ENCODE measurements around the gene MINK1.
"Not testable (repeated sequence)": the region's sequence is repeated elsewhere in the genome, so short reads cannot be mapped to it uniquely, and the experiment has no call there.

The MINK1 gene

GRCh38 chr17:4857347-4857746 lies 24.2 kb downstream of the MINK1 start:
- ATAC-seq (replicated peaks); DNase-seq; H3K27me3 Mint-ChIP-seq; H3K27ac Mint-ChIP-seq; H3K9me3 Mint-ChIP-seq: not testable (repeated sequence)
- Mint-ChIP-seq H3K36me3 (ENCODE audit: insufficient read depth) (peaks cover 70% of the 10 kb centered on the region), H3K4me1 (ENCODE audit: low read depth in 2 of 2) (peaks cover 23 to 25% of the 10 kb centered on the region in 2 donors), H3K4me3 (peak overlapping the region in 1 of 2 donors; percentile 6)

GRCh38 chr17:4858068-4858881 lies 25.1 kb downstream of the MINK1 start:
- H3K4me1 Mint-ChIP-seq (ENCODE audit: low read depth in 2 of 2) = peaks cover 25 to 26% of the 10 kb centered on the region in 2 donors
- no peak overlapping the region for H3K27ac Mint-ChIP-seq
- no peaks in the 10 kb centered on the region for H3K9me3 Mint-ChIP-seq
- no peaks in the 10 kb centered on the region for H3K27me3 Mint-ChIP-seq
- H3K36me3 Mint-ChIP-seq (ENCODE audit: insufficient read depth) = peaks cover 61% of the 10 kb centered on the region
- ATAC-seq (replicated peaks) (no peak), DNase-seq (no peak)
- H3K4me3 Mint-ChIP-seq = no peak overlapping the region

- no peak for ATAC-seq (replicated peaks)
- Mint-ChIP-seq H3K27me3 (no peaks in the 10 kb centered on the region), H3K4me1 (ENCODE audit: low read depth in 2 of 2) (peaks cover 25 to 26% of the 10 kb centered on the region in 2 donors), H3K4me3 (no peak overlapping the region), H3K9me3 (no peaks in the 10 kb centered on the region), H3K27ac (no peak overlapping the region), H3K36me3 (ENCODE audit: insufficient read depth) (peaks cover 55% of the 10 kb centered on the region)
- no peak for DNase-seq
Observed at GRCh38 chr17:4858882-4859260, 25.7 kb downstream of the MINK1 start.

GRCh38 chr17:4859816-4860625 lies 26.9 kb downstream of the MINK1 start:
- Mint-ChIP-seq H3K9me3 (no peaks in the 10 kb centered on the region), H3K36me3 (ENCODE audit: insufficient read depth) (peaks cover 48% of the 10 kb centered on the region), H3K27ac (no peak overlapping the region), H3K4me1 (ENCODE audit: low read depth in 2 of 2) (peaks cover 16 to 18% of the 10 kb centered on the region in 2 donors), H3K4me3 (no peak overlapping the region), H3K27me3 (no peaks in the 10 kb centered on the region)
- DNase-seq = no peak
- no peak for ATAC-seq (replicated peaks)

GRCh38 chr17:4860651-4861050 lies 27.5 kb downstream of the MINK1 start:
- Mint-ChIP-seq H3K36me3 (ENCODE audit: insufficient read depth) (peaks cover 44% of the 10 kb centered on the region), H3K9me3 (no peaks in the 10 kb centered on the region), H3K27ac (no peak overlapping the region), H3K4me1 (ENCODE audit: low read depth in 2 of 2) (peaks cover 15 to 18% of the 10 kb centered on the region in 2 donors), H3K27me3 (no peaks in the 10 kb centered on the region), H3K4me3 (no peak overlapping the region)
- no peak for ATAC-seq (replicated peaks)
- DNase-seq = no peak

GRCh38 chr17:4861052-4861451 lies 27.9 kb downstream of the MINK1 start:
- Mint-ChIP-seq H3K27me3 (no peaks in the 10 kb centered on the region), H3K36me3 (ENCODE audit: insufficient read depth) (peaks cover 42% of the 10 kb centered on the region), H3K4me3 (no peak overlapping the region), H3K27ac (no peak overlapping the region), H3K9me3 (no peaks in the 10 kb centered on the region), H3K4me1 (ENCODE audit: low read depth in 2 of 2) (peaks cover 15 to 18% of the 10 kb centered on the region in 2 donors)
- ATAC-seq (replicated peaks) (no peak), DNase-seq (no peak)

- no peak for DNase-seq
- H3K36me3 Mint-ChIP-seq (ENCODE audit: insufficient read depth) = peaks cover 28% of the 10 kb centered on the region
- H3K4me1 Mint-ChIP-seq (ENCODE audit: low read depth in 2 of 2) = peaks cover 7% of the 10 kb centered on the region in 2 donors
- no peak overlapping the region for H3K4me3 Mint-ChIP-seq
- no peaks in the 10 kb centered on the region for H3K27me3 Mint-ChIP-seq
- no peak for ATAC-seq (replicated peaks)
- no peaks in the 10 kb centered on the region for H3K9me3 Mint-ChIP-seq
- H3K27ac Mint-ChIP-seq = no peak overlapping the region
Observed at GRCh38 chr17:4862720-4863119, 29.6 kb downstream of the MINK1 start.

- peaks cover 7 to 8% of the 10 kb centered on the region in 2 donors for H3K4me1 Mint-ChIP-seq (ENCODE audit: low read depth in 2 of 2)
- no peak overlapping the region for H3K27ac Mint-ChIP-seq
- H3K4me3 Mint-ChIP-seq = no peak overlapping the region
- H3K9me3 Mint-ChIP-seq = no peaks in the 10 kb centered on the region
- no peaks in the 10 kb centered on the region for H3K27me3 Mint-ChIP-seq
- DNase-seq = no peak
- no peak for ATAC-seq (replicated peaks)
- H3K36me3 Mint-ChIP-seq (ENCODE audit: insufficient read depth) = peaks cover 26% of the 10 kb centered on the region
Observed at GRCh38 chr17:4863321-4863720, 30.2 kb downstream of the MINK1 start.

- not testable (repeated sequence) for DNase-seq; H3K27ac Mint-ChIP-seq; H3K9me3 Mint-ChIP-seq; ATAC-seq (replicated peaks); H3K4me3 Mint-ChIP-seq; H3K27me3 Mint-ChIP-seq; H3K4me1 Mint-ChIP-seq (ENCODE audit: low read depth in 2 of 2)
- H3K36me3 Mint-ChIP-seq (ENCODE audit: insufficient read depth) = peaks cover 16% of the 10 kb centered on the region
Observed at GRCh38 chr17:4867535-4867934, 34.4 kb downstream of the MINK1 start.

GRCh38 chr17:4869058-4869998 lies 36.2 kb downstream of the MINK1 start:
- Mint-ChIP-seq H3K4me1 (ENCODE audit: low read depth in 2 of 2) (peaks cover 10 to 11% of the 10 kb centered on the region in 2 donors), H3K36me3 (ENCODE audit: insufficient read depth) (peaks cover 19% of the 10 kb centered on the region)
- not testable (repeated sequence) for H3K4me3 Mint-ChIP-seq; DNase-seq; H3K27me3 Mint-ChIP-seq; ATAC-seq (replicated peaks); H3K27ac Mint-ChIP-seq; H3K9me3 Mint-ChIP-seq

GRCh38 chr17:4870855-4871254 lies 37.7 kb downstream of the MINK1 start:
- no peak for DNase-seq
- no peaks in the 10 kb centered on the region for H3K27me3 Mint-ChIP-seq
- H3K4me1 Mint-ChIP-seq (ENCODE audit: low read depth in 2 of 2) = peaks cover 12% of the 10 kb centered on the region in 2 donors
- H3K9me3 Mint-ChIP-seq = no peaks in the 10 kb centered on the region
- no peak overlapping the region for H3K27ac Mint-ChIP-seq
- no peak overlapping the region for H3K4me3 Mint-ChIP-seq
- ATAC-seq (replicated peaks) = no peak
- H3K36me3 Mint-ChIP-seq (ENCODE audit: insufficient read depth) = peaks cover 16% of the 10 kb centered on the region

GRCh38 chr17:4872786-4873185 lies 39.6 kb downstream of the MINK1 start:
- no peaks in the 10 kb centered on the region for H3K27me3 Mint-ChIP-seq
- H3K4me3 Mint-ChIP-seq = no peak overlapping the region
- DNase-seq = no peak
- peaks cover 12% of the 10 kb centered on the region in 2 donors for H3K4me1 Mint-ChIP-seq (ENCODE audit: low read depth in 2 of 2)
- H3K27ac Mint-ChIP-seq = peak overlapping the region in 1 of 2 donors; percentile 17
- ATAC-seq (replicated peaks) = no peak
- H3K36me3 Mint-ChIP-seq (ENCODE audit: insufficient read depth) = peaks cover 30% of the 10 kb centered on the region
- H3K9me3 Mint-ChIP-seq = no peaks in the 10 kb centered on the region

- Mint-ChIP-seq H3K27ac (no peak overlapping the region), H3K4me1 (ENCODE audit: low read depth in 2 of 2) (peaks cover 15 to 17% of the 10 kb centered on the region in 2 donors), H3K27me3 (no peaks in the 10 kb centered on the region), H3K9me3 (no peaks in the 10 kb centered on the region), H3K4me3 (no peak overlapping the region), H3K36me3 (ENCODE audit: insufficient read depth) (peaks cover 33% of the 10 kb centered on the region)
- ATAC-seq (replicated peaks) = no peak
- DNase-seq = no peak
Observed at GRCh38 chr17:4877089-4877488, 43.9 kb downstream of the MINK1 start.
